Fibroblast of skin of right biceps (primary cell): ENCODE data around the gene SLC38A8.

ENCODE experiments used
- DNase-seq: peaks from one replicate; pipeline ENCODE4 v3.0.0-alpha.2; 2013

The SLC38A8 gene

GRCh38 chr16:84027625-84028024 is 15.0 kb downstream of the SLC38A8 start:
- no peak for DNase-seq

DNA sequence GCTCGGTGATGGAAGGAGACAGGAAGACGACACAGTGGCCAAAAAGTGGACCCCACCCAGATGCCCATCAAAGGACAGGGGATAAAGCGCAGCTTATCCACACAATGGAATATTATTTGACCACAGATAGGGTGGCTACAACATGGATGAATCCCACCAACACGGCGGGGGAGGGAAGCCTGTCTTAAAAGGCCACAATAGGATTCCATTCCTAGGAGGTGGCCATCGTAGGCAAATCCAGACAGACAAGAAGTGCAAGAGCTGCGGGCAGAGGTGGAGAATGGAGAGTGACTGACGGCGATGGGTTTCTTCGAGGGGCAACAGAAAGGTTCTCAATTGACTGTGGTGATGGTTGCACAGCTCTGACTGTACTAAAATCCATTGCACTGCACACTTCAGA is 16.0 kb downstream of the SLC38A8 start:
- DNase-seq, result no peak

DNA sequence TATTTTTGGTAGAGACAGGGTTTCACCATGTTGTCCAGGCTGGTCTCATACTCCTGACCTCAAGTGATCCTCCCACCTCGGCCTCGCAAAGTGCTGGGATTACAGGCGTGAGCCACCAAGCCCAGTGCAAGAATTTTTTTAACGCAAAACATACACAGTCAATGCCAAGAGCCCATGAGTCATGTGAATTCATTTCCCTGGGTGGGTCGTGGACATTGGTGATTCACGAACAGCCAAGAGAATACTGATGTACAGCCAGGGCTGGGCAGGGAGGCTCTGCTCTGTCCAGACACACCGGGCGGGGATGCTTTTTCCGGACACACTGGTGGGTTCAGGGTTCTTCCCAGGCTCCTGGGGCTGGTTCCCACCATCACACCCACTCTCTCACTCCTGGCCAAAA is 17.7 kb downstream of the SLC38A8 start:
- DNase-seq, result peak; percentile 30

DNA sequence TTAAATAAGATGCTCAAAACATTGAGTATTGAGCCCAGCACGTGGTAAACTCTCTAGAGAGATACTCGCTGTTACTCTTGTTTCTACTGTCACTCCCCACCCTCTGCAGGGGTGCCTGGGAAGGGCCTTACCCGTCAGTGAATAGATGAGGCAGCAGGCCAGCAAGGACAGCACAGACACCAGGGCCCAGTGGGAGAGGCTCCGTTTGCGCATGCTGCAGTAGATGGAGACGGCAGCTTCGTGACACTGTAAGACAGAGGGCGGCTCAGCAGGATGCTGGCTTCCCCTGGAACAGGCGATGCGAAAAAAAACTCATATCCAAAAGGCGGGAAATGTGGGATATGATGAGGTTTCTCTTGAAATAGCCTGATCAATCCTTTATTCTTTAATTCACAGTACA is 20.0 kb downstream of the SLC38A8 start:
- DNase-seq, result no peak

GRCh38 chr16:84021488-84021887 is 21.1 kb downstream of the SLC38A8 start:
- DNase-seq, result no peak

DNA sequence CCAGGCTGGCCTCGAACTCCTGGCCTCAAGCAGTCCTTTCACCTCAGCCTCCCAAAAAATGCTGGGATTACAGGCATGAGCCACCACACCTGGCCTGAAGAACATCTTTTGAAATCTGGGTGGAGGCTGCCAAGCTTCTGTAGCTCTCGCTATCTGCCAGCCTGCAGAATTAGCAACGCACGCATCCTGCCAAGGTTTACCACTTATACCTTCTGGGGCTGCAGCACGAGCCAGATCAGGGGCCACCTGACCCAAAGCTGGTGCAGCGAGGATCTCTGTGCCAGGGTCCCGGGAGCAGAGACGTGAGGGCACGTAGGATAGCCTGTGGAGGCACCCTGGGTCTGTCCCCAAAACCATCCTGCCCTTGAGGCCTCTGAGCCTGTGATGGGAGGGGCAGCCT is 22.2 kb downstream of the SLC38A8 start:
- DNase-seq, result no peak

- no peak for DNase-seq
These were observed 23.9 kb downstream of the SLC38A8 start for GRCh38 chr16:84018710-84019109.

GRCh38 chr16:84016477-84016876 is 26.1 kb downstream of the SLC38A8 start:
- no peak for DNase-seq

DNA sequence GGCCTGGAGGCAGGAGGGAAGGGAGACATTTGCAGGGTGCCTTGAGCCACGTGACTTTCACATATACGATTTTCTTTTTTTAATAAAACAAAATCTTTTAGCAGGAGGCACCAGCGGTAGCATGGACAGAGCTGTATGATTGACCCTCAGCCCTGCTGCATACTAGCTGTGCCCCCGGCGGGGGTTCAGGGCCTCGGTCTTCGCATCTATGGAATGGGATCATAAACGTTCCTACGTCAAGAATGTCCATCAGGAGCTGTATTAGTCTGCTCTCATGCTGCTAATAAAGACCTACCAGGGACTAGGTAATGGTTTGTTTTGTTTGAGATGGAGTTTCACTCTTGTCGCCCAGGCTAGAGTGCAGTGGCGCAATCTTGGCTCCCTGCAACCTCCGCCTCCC is 27.2 kb downstream of the SLC38A8 start:
- no peak for DNase-seq

DNA sequence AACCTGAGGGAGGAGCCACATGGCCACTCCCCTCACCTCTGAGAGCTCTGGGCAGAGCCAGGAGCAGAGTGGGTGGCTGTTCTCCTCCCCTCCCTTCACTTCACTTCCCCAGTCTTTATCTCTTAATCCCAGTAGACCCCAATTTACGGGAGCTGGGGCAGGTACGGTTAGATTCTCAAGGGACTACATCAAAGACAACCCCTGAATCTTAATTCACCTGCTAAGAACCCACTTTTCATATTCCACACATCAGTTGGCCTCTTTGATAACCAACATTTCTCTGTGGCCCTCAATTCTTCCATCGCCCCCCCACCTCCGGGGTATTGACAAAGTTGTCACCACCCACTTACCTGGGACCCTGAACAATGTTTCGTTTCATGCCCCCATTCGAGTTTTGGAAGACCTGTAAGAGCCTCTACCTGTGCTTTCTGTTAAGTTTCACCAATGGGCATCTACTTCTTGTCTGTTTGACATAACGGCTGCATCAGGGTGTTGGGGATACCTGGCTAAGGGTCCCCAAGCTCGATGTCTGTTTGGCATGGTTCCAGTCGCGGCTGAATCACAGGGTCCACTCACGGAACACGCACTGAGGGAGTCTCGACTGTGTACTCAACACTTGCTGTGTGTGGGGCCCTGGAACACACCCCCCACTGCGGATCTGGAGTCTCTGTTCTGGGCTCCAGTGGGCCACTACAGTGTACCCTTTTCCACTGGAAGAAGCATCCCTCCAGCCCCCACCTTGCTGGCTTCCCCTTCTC is 27.8 kb downstream of the SLC38A8 start:
- DNase-seq, result no peak

DNA sequence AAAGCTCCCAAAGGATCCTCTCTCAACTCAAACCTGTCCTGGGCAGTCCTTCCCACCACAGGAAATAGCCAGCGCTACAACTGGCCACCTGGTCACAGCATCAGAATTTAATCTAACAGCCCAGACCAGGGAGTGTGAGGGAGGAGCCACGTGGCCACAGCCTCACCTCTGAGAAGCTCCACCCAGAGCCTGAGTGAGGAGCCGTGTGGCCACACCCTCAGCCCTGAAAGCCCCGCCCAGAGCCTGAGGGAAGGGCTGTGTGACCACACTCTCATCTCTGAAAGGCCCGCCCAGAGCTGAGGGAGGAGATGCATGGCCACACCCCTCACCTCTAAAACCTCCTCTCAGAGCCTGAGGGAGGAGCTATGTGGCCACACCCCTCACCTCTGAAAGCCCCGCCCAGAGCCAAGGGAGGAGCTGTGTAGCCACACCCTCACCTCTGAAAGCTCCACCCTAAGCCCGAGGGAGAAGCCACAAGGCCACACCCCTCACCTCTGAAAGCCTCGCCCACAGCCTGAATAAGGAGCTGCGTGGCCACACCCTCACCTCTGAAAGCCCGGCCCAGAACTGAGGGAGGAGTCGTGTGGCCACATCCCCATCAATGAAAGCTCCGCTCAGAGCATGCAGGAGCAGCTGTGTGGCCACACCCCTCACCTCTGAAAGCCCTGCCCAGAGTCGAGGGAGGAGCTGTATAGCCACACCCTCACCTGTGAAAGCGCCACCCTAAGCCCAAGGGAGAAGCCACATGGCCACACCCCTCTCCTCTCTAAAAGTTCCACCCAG is 28.6 kb downstream of the SLC38A8 start:
- DNase-seq, result peak; percentile 63

DNA sequence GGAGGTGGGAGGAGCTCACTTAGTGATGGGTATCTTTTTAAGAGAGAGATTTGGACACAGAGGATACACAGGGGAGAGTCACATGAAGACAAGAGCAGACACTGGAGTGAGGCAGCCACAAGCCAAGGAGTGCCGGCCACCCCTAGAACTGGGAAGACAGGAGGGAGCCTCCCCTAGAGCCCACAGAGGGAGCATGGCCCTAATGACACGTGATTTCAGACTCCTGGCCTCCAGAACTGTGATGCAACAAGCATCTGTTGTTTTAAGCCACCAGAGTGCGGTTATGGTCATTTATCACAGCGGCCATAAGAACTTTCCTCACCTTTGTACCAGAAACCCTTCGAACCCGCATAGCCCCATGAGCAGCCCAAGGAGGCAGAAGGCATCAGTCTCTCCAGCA is 33.3 kb downstream of the SLC38A8 start:
- DNase-seq, result no peak

DNA sequence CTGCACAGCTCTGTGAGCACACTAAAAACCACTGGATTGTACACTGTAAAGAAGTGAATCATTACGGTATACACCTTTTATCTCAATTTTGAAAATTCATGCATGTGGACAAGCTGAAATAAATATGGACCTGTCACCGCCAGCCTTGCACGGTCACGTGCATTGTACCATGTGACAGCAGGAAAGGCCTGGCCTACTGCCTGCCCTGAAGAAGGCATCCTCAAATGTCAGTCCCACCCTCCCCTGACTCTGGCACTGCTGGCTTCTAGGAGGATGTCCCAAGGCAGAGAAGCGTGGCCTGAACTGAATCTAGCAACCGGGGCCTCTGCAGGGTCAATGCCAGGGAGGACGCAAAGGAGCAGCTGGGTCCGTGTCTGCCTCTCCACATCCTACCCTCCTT is 34.6 kb downstream of the SLC38A8 start:
- no peak for DNase-seq

DNA sequence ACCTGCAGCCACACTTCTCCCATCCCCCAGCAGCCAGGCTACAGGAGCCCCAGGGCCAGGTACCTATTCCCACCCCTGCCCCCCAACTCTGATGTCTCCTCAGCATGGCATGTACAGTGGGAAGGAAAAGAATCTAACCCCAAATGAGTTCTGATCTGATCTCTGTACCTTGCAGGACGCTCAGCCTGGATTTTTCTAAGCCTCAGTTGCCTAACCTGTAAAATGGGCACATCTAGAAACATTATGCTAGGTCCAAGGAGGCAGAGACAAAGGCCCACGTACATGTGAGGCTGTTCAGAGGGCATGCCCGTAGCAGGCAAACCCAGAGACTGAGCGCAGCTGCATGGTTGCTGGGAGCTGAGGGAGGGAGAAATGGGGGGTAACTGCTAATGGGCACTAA is 35.1 kb downstream of the SLC38A8 start:
- no peak for DNase-seq

DNA sequence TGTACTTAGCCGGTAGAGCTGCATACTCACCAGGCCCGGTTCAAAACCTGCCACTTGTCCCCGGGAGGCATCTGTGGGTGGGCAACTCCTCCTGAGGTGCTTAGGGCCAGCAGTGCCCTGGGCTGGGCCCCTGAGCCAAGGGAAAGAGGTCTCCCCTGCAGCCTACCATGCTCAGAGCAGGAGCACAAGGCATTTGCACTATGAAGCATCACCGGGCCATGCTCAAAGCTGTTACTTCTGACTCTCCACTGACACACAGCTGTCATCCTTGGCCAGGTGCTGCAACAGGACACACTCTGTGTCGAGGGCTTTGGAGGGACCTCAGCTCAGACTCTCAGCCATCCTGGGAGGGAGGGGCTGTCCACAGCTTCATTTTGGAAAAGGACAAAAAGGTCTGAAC is 37.2 kb downstream of the SLC38A8 start:
- no peak for DNase-seq

- DNase-seq, result no peak
These were observed 38.2 kb downstream of the SLC38A8 start for GRCh38 chr16:84004442-84004841.

GRCh38 chr16:84003038-84003437 is 39.6 kb downstream of the SLC38A8 start:
- no peak for DNase-seq

DNA sequence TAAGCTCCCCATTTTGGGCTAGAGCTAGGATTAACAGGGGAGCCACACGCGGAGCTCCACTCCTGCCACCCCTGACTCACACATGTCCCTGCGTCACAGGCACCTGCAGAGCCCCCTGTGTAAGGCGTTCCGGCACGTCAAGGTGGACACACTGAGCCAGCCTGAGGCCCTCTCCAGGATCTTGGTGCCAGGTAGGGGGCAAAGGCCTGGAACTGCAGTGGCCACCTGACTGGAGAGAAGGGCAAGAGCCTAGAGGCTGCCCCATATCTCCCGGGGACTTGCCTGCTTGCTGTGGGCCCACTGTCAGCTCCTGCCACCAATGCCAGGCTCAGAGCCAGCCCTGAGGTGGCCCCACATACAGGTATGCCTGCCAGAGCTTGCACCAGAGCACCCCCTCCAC is 40.9 kb downstream of the SLC38A8 start:
- DNase-seq, result no peak

DNA sequence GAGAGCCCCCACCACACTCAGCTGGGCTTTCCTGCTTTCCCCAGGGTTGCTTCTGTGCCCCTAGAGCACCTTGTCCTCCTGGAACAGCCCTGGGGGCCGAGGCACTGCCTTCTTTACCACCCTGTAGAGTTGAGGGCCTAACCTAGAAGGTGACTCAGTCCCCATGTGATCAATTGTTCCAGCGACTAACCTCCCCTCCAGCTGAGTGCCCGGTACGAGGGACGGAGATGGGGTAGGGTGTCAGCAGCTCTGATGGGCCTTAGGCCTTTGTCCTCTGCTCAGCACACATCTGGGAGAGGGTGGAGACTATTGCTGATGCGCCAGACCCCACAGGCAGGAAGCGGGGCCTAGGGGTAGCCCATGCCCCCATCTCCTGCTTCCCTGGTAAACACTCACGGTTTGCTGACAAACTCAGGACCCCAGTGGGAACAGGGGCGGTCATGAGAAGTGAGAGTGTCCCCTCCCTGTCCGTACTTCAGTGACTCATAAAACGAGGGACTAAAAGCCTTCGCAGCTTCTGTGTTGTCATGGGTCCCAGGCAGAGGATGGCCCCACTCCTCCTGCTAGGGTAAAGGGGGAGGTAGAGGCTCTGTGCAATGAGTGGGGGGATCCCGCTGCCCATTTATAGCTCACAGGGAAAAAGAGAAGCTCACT is 41.5 kb downstream of the SLC38A8 start:
- DNase-seq, result no peak

DNA sequence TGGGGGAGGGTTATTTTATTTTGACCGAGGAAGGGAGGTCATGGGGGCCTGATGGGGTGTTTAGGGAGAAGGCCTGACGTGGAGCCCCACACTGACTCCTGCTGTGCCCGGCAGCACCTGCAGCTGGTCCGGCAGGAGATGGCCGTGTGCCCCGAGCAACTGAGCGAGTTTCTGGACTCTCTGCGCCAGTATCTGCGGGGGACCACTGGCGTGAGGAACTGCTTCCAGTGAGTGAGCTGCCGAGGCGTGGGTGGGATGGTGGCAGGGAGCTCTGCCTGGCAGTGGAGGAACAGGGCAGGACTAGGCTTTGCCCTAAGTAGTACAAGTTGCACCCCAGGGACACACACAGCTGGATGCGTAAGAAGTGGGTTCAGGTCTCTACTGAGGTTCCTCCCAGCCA is 44.5 kb downstream of the SLC38A8 start:
- no peak for DNase-seq

GRCh38 chr16:83996481-83997252 is 45.9 kb downstream of the SLC38A8 start:
- no peak for DNase-seq

DNA sequence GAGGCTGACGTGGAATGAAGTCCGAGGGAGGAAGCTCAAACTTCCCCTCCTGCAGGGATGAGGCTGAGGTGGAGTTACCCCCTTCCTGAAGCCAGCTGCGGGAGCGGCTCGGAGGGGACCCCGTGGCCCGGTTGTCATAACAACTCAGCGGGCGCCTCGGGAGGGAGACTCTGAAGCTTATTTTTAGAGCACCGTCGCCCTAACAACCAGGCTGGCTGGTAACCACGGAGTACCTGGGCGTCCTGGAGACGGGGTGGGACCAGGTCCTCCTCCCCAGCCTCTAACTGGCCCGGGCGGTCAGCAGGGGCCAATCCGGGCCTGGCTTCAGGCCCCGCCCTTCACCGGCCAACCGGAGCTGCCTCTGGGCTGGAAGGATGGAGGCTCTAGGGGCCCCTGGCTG is 46.8 kb downstream of the SLC38A8 start:
- peak; percentile 6 for DNase-seq

DNA sequence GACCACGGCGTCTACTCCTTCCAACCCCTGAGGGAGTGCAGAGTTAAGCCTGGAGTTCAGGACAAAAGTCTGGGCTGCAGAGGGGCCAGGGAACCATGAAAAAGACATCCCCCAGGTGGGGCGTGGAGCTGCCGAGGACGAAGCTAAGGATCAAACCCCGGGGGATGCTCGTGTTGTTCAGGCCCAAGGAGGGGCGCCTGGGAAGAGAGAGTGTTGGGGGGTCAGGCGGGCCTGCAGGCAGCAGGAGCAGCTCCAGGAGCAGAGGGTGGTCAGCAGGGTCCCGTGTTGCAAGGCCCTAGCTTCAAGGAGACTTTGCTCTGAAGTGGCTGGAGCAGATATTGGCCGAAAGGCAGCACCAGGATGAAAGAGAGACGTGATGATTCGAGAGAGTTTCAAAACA is 47.9 kb downstream of the SLC38A8 start:
- DNase-seq, result no peak
